DOHH2 (cell line): Measurements from ENCODE around the gene SIGLEC7.

Source experiments
- CTCF ChIP-seq: fragments of 200-600 bp; sonication (generic); IDR thresholded peaks from one replicate; pipeline ENCODE4 v1.5.1; 2014; ENCODE audit warnings: antibody characterized with exemption, mild to moderate bottlenecking, low read depth, low read length; ENCODE audit not compliant: poor library complexity, severe bottlenecking
- EZH2phosphoT487 ChIP-seq: fragments of 200-600 bp; sonication (generic); IDR thresholded peaks from 2 replicates; pipeline ENCODE4 v1.6.1; 2017; ENCODE audit warnings: borderline replicate concordance, mild to moderate bottlenecking, antibody characterized with exemption, low read length, moderate library complexity, mixed read lengths

- no peak for TF ChIP-seq CTCF
- no peak for TF ChIP-seq EZH2phosphoT487
Measured at GRCh38 chr19:51093101-51093500, 49.0 kb upstream of the SIGLEC7 start.
